Right atrium auricular region (tissue), 2 donors: ENCODE results near the gene CAMTA1. TPM values are rescaled to one million over a fixed set of nuclear protein-coding genes. Genes with fewer than 3 reads are reported as not detected.

Source experiments
- DNase-seq: peaks from one replicate; pipeline ENCODE4 v3.0.0-alpha.2; 2019; ENCODE audit warnings: low spot score
- H3K27ac ChIP-seq, 2 donors: fragments of 200-600 bp; sonication (generic); 1 replicate in 1 of 2; 2 replicates in 1 of 2; pipeline ENCODE4 v1.5.1; 2016 to 2019
- H3K27me3 ChIP-seq, 2 donors: fragments of 200-600 bp; sonication (generic); one replicate each; pipeline versions ENCODE4 v1.5.1 to v1.6.0; 2017 to 2019
- H3K36me3 ChIP-seq: fragments of 200-600 bp; sonication (generic); one replicate; pipeline ENCODE4 v1.5.1; 2016
- H3K4me1 ChIP-seq, 2 donors: fragments of 200-600 bp; sonication (generic); one replicate each; pipeline versions ENCODE4 v1.5.1 to v1.6.0; 2017 to 2019
- H3K4me3 ChIP-seq, 2 donors: fragments of 200-600 bp; sonication (generic); 1 replicate in 1 of 2; 2 replicates in 1 of 2; pipeline ENCODE4 v1.5.1; 2017 to 2019; ENCODE audit warnings: mild to moderate bottlenecking in 1 of 2, moderate library complexity in 1 of 2
- H3K9me3 ChIP-seq, 2 donors: fragments of 200-600 bp; sonication (generic); one replicate each; pipeline ENCODE4 v1.5.1; 2019
- total RNA-seq, 2 donors: library from RNA; depleted of rRNA; stranded (reverse); fragments of >200 nt; gene quantifications; one replicate each; pipeline ENCODE4 v1.1.0, GENCODE V29; 2016
- TF ChIP-seq, protein P1 (sequence below), 2 donors: fragments of 200-600 bp; sonication (generic); IDR thresholded peaks; one replicate each; pipeline ENCODE4 v1.5.1; 2019; ENCODE audit warnings: antibody characterized with exemption in 2 of 2

Gene CAMTA1
- total RNA-seq, 2 donors from 2014 or later, result 132 to 190 TPM

DNA sequence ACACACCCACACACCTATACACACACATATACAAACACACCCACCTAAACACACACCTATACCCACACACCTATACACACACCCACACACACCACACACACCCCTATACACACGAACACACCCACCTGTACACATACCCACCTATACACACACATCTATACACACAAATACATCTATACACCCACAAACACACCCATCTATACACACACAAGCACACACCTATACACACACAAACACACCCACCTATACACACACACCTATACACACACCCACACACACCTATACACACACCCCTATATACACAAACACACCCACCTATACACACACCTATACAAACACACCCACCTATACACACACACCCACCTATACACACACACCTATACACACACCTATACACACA lies 869.5 kb downstream of the CAMTA1 start:
- peaks cover 0 to 10% of the 10 kb centered on the region in 2 donors for H3K4me1 ChIP-seq
- H3K27me3 ChIP-seq, result no peaks in the 10 kb centered on the region
- no peaks in the 10 kb centered on the region for H3K9me3 ChIP-seq
- H3K27ac ChIP-seq, result no peak overlapping the region
- TF ChIP-seq, protein P1, sequence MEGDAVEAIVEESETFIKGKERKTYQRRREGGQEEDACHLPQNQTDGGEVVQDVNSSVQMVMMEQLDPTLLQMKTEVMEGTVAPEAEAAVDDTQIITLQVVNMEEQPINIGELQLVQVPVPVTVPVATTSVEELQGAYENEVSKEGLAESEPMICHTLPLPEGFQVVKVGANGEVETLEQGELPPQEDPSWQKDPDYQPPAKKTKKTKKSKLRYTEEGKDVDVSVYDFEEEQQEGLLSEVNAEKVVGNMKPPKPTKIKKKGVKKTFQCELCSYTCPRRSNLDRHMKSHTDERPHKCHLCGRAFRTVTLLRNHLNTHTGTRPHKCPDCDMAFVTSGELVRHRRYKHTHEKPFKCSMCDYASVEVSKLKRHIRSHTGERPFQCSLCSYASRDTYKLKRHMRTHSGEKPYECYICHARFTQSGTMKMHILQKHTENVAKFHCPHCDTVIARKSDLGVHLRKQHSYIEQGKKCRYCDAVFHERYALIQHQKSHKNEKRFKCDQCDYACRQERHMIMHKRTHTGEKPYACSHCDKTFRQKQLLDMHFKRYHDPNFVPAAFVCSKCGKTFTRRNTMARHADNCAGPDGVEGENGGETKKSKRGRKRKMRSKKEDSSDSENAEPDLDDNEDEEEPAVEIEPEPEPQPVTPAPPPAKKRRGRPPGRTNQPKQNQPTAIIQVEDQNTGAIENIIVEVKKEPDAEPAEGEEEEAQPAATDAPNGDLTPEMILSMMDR (IDR thresholded peaks at IDR 0.05), result no peak
- DNase-seq, result no peak
- H3K36me3 ChIP-seq, result no peaks in the 10 kb centered on the region
- H3K4me3 ChIP-seq, result no peak overlapping the region

DNA sequence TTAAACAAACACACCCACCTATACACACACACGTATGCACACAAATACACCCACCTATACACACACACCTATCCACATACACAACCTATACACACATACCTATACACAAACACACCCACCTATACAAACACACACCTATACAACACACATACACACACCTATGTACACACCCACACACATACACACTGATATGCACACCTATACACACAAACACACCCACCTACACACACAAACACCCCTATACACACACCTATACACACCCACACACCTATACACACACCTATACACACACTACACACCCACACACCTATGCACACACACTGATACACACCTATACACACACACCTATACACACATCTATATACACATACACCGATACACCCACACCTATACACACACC lies 870.1 kb downstream of the CAMTA1 start:
- TF ChIP-seq, protein P1 (IDR thresholded peaks at IDR 0.05), result no peak

DNA sequence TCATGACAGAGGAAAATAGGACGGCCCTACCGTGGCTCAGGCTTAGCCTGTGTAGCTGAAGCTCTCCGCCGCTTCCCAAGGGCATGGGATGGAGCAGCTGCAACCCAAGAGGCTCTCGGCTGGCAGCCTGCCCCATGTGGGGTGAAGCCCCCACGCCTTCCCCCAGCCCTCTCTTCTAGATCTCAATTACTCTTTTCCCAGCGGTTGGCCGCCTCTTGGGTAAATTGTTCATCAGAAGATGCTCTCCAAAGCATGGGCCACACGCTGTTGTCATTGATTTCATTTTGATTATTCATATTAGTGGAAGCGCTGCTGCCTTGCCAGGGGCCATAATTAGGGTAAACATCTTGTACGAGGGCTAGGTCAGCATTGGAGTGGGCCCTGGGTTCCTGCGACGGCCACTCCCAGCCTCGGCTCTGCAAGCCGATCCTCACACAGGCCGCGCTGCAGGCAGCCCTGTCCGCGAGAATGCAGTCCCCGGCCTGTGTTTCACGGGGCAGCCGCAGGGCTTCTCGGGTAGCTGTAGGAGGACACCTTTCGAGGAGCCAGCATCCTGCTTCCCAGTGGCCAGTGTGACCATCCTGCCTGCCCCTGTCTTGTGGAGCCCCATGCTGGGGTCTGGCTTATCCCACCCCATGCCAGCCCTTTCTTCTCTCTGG lies 871.4 kb downstream of the CAMTA1 start:
- no peaks in the 10 kb centered on the region for H3K9me3 ChIP-seq

More for the DNA sequence above, 870.1 kb downstream of the CAMTA1 start:
- Histone ChIP-seq H3K27me3 (no peaks in the 10 kb centered on the region), H3K4me3 (no peak overlapping the region), H3K4me1 (peaks cover 0 to 4% of the 10 kb centered on the region in 2 donors), H3K36me3 (no peaks in the 10 kb centered on the region), H3K9me3 (no peaks in the 10 kb centered on the region), H3K27ac (no peak overlapping the region)
- DNase-seq, result no peak

DNA sequence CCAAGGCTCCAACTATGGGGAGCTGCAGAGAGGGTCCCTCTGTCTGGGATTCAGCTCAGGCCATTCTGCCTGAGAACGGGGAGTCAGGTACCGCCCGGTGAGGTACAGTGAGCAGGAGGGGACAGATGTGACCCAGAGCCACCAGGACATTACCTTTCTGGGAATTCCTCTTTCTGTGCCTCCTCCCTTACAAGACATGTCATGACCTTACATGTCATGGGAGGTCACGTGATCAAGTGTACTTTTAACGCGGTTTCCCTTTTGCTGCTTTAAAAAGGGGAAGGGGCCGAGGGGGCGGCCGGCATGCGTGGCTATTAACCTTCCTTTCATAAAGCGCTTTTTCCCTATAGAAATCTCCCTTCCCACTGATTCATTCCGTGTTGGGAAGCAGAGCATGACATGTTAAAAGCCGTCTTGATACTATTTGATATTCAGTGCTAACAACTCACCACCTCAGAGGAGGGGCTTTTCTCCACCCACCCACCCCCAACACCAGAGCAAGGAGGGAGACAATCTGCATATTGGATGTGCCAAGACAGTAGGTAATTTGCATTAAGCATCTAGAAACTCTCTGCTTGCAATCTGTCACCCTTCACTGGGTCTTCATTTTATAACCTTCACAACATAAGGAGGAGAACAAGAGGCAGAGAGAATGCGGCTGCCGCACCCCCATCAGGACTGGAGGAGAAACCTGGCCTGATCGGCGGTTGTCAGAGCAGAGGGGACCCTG lies 872.2 kb downstream of the CAMTA1 start:
- DNase-seq, result no peak
- no peak overlapping the region for H3K4me3 ChIP-seq
- TF ChIP-seq, protein P1 (IDR thresholded peaks at IDR 0.05), result no peak
- H3K9me3 ChIP-seq, result no peaks in the 10 kb centered on the region
- peaks cover 0 to 4% of the 10 kb centered on the region in 2 donors for H3K4me1 ChIP-seq
- no peak overlapping the region for H3K27ac ChIP-seq
- H3K27me3 ChIP-seq, result no peaks in the 10 kb centered on the region
- no peaks in the 10 kb centered on the region for H3K36me3 ChIP-seq

More for the DNA sequence above, 871.4 kb downstream of the CAMTA1 start:
- Histone ChIP-seq H3K27ac (no peak overlapping the region), H3K4me1 (peaks cover 0 to 4% of the 10 kb centered on the region in 2 donors), H3K36me3 (no peaks in the 10 kb centered on the region), H3K27me3 (no peaks in the 10 kb centered on the region), H3K4me3 (no peak overlapping the region)
- TF ChIP-seq, protein P1 (IDR thresholded peaks at IDR 0.05), result no peak
- DNase-seq, result no peak

DNA sequence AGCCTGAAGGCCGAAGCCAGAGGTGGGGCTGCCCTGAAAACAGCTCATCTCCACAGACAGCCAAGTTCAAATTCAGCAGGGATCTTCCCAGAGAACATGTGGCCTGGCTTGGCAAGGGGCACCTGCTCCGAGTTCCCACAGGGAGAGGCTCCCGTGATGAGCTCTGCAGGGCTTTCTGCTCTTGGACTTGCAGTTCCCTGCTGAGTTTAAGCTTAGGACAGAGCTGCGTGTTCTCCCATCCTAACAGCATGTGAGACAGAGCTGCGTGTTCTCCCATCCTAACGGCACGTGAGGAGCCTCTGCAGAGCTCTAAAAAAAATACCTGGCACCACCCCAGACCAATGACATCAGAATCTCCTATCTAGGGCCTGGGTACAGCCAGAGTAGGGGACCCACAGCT lies 872.8 kb downstream of the CAMTA1 start:
- DNase-seq, result no peak
- Histone ChIP-seq H3K36me3 (no peaks in the 10 kb centered on the region), H3K27ac (no peak overlapping the region), H3K4me1 (peaks cover 0 to 4% of the 10 kb centered on the region in 2 donors), H3K27me3 (no peaks in the 10 kb centered on the region), H3K4me3 (no peak overlapping the region), H3K9me3 (no peaks in the 10 kb centered on the region)
- TF ChIP-seq, protein P1 (IDR thresholded peaks at IDR 0.05), result no peak
